Liver (tissue), 3 donors: ENCODE measurements around the gene MRPL51.

ENCODE experiments used
- ATF3 ChIP-seq: IDR thresholded peaks from 2 replicates; pipeline ENCODE4 v1.6.1; 2016; ENCODE audit warnings: antibody characterized with exemption
- CTCF ChIP-seq: fragments of 150-350 bp; IDR thresholded peaks from 2 replicates; pipeline ENCODE4 v1.5.1; 2017; ENCODE audit warnings: improper control_type of control experiment, low read depth, low read length; ENCODE audit not compliant: missing input control
- FOXA1 ChIP-seq: IDR thresholded peaks from 2 replicates; pipeline ENCODE4 v1.6.1; 2016; ENCODE audit warnings: antibody characterized with exemption
- GABPA ChIP-seq, 2 donors: IDR thresholded peaks in 1 of 2; conservative IDR thresholded peaks in 1 of 2; 2 replicates each; pipeline ENCODE4 v1.6.1; 2016; ENCODE audit warnings: antibody characterized with exemption in 2 of 2, mild to moderate bottlenecking in 1 of 2, moderate library complexity in 1 of 2
- JUND ChIP-seq, 2 donors: IDR thresholded peaks; 2 replicates each; pipeline ENCODE4 v1.6.1; 2016; ENCODE audit warnings: antibody characterized with exemption in 2 of 2
- MAX ChIP-seq: IDR thresholded peaks from 2 replicates; pipeline ENCODE4 v1.6.1; 2016; ENCODE audit warnings: antibody characterized with exemption
- RAD21 ChIP-seq, 2 donors: IDR thresholded peaks; 2 replicates each; pipeline ENCODE4 v1.6.1; 2016; ENCODE audit warnings: antibody characterized with exemption in 2 of 2, mild to moderate bottlenecking in 2 of 2
- REST ChIP-seq: IDR thresholded peaks from 2 replicates; pipeline ENCODE4 v1.6.1; 2016; ENCODE audit warnings: antibody characterized with exemption, mild to moderate bottlenecking
- RXRA ChIP-seq, 2 donors: IDR thresholded peaks; 2 replicates each; pipeline ENCODE4 v1.6.1; 2017 to 2018; ENCODE audit warnings: antibody characterized with exemption in 2 of 2, mild to moderate bottlenecking in 1 of 2
- TAF1 ChIP-seq: conservative IDR thresholded peaks from 2 replicates; pipeline ENCODE4 v1.6.1; 2016; ENCODE audit warnings: antibody characterized with exemption, mild to moderate bottlenecking
- YY1 ChIP-seq: IDR thresholded peaks from 2 replicates; pipeline ENCODE4 v1.6.1; 2016; ENCODE audit warnings: antibody characterized with exemption, mild to moderate bottlenecking
- ZBTB33 ChIP-seq: IDR thresholded peaks from 2 replicates; pipeline ENCODE4 v1.6.1; 2016; ENCODE audit warnings: antibody characterized with exemption
- donor health status: healthy.
- donor health status: healthy.

- TF ChIP-seq GABPA (IDR thresholded peaks at IDR 0.05 in 1 of 2, conservative IDR thresholded peaks at IDR 0.05 in 1 of 2) (no peak), FOXA1 (no peak), CTCF (peak; percentile 82), TAF1 (no peak), REST (no peak), RXRA (IDR thresholded peaks at IDR 0.05) (no peak), ATF3 (no peak), RAD21 (IDR thresholded peaks at IDR 0.05) (peak; percentile 86 to 87), ZBTB33 (no peak), JUND (IDR thresholded peaks at IDR 0.05) (no peak), YY1 (no peak), MAX (no peak)
Measured at GRCh38 chr12:6465467-6466183, 27.4 kb downstream of the MRPL51 start.
